Measurements from ENCODE around the gene COA7. TPM values are rescaled to one million over a fixed set of nuclear protein-coding genes. Genes with fewer than 3 reads are reported as not detected.
A peak's percentile ranks its signal among the peaks of the same experiment; 100 is the strongest.
"Not testable (repeated sequence)": the region's sequence is repeated elsewhere in the genome, so short reads cannot be mapped to it uniquely, and the experiment has no call there.

COA7 gene
- total RNA-seq, 2 experiments from 2014 or later = 16.5 to 17.0 TPM

- Mint-ChIP-seq H3K36me3 (ENCODE audit: low read depth) (no peaks in the 10 kb centered on the region), H3K9me3 (ENCODE audit: insufficient read depth) (no peaks in the 10 kb centered on the region), H3K27ac (peak within 1 kb of the TSS; percentile 83), H3K4me1 (ENCODE audit: low read depth) (peaks cover 24% of the 10 kb centered on the region), H3K4me3 (peak within 1 kb of the TSS; percentile 78), H3K27me3 (ENCODE audit: low read depth) (peaks cover 8% of the 10 kb centered on the region)
- ChIA-PET POLR2A (interaction anchor here (0.6 to 3.8 kb wide), 6 partner anchors 9 to 288 kb away, joined by 3 to 14 read pairs (median 4); no protein-coding TSS in a partner anchor), CTCF (interaction anchor here (0.8 to 2.2 kb wide), 5 partner anchors 21 to 40 kb away, joined by 3 to 7 read pairs (median 3); no protein-coding TSS in a partner anchor)
- DNase-seq (peak; percentile 92), ATAC-seq (peak; percentile 95)
Observed at GRCh38 chr1:52726265-52727113, 28.3 kb upstream of the COA7 start, which contains the start of gene ZYG11B. ZYG11B (plus strand) TSS chr1:52726453; CDS start chr1:52726654, 201 bp downstream.

- DNase-seq = no peak
- ChIA-PET CTCF (interaction anchor here (0.8 to 2.2 kb wide), 4 partner anchors 21 to 39 kb away, joined by 3 to 7 read pairs (median 3); no protein-coding TSS in a partner anchor), POLR2A (interaction anchor here (0.8 to 1.5 kb wide), 4 partner anchors 9 to 289 kb away, joined by 3 to 5 read pairs (median 4); no protein-coding TSS in a partner anchor)
- peak overlapping the region; percentile 55 for H3K4me3 Mint-ChIP-seq
- no peaks in the 10 kb centered on the region for H3K9me3 Mint-ChIP-seq (ENCODE audit: insufficient read depth)
- ATAC-seq = no peak
- no peaks in the 10 kb centered on the region for H3K36me3 Mint-ChIP-seq (ENCODE audit: low read depth)
- peaks cover 24% of the 10 kb centered on the region for H3K4me1 Mint-ChIP-seq (ENCODE audit: low read depth)
- H3K27me3 Mint-ChIP-seq (ENCODE audit: low read depth) = peaks cover 8% of the 10 kb centered on the region
- peak overlapping the region; percentile 33 for H3K27ac Mint-ChIP-seq
Observed at GRCh38 chr1:52725903-52726264, 27.7 kb upstream of the COA7 start.

- no peaks in the 10 kb centered on the region for H3K36me3 Mint-ChIP-seq (ENCODE audit: low read depth)
- no peak for DNase-seq
- peaks cover 24% of the 10 kb centered on the region for H3K4me1 Mint-ChIP-seq (ENCODE audit: low read depth)
- POLR2A ChIA-PET = interaction anchor here (1.2 kb wide), 1 partner anchor 20 kb away, joined by 4 read pairs; no protein-coding TSS in a partner anchor
- no peaks in the 10 kb centered on the region for H3K9me3 Mint-ChIP-seq (ENCODE audit: insufficient read depth)
- CTCF ChIA-PET = interaction anchor here (1.0 kb wide), 1 partner anchor 103 kb away, joined by 3 read pairs; no protein-coding TSS in a partner anchor
- H3K27me3 Mint-ChIP-seq (ENCODE audit: low read depth) = peaks cover 8% of the 10 kb centered on the region
- no peak for ATAC-seq
- no peak overlapping the region for H3K27ac Mint-ChIP-seq
- H3K4me3 Mint-ChIP-seq = no peak overlapping the region
Observed at GRCh38 chr1:52723260-52723659, 25.1 kb upstream of the COA7 start.

- ChIA-PET POLR2A (interaction anchor here (1.3 kb wide), 1 partner anchor 11 kb away, joined by 5 read pairs; the partner anchor contains the start of gene ZYG11B), CTCF (interaction anchor here (1.2 kb wide), 1 partner anchor 9 kb away, joined by 4 read pairs; no protein-coding TSS in a partner anchor)
- not testable (repeated sequence) for H3K9me3 Mint-ChIP-seq (ENCODE audit: insufficient read depth); H3K27ac Mint-ChIP-seq; ATAC-seq; H3K27me3 Mint-ChIP-seq (ENCODE audit: low read depth); DNase-seq; H3K36me3 Mint-ChIP-seq (ENCODE audit: low read depth); H3K4me3 Mint-ChIP-seq; H3K4me1 Mint-ChIP-seq (ENCODE audit: low read depth)
Observed at GRCh38 chr1:52715296-52715695, 17.1 kb upstream of the COA7 start.

GRCh38 chr1:52713590-52713989, 15.4 kb upstream of the COA7 start:
- H3K36me3 Mint-ChIP-seq (ENCODE audit: low read depth) = no peaks in the 10 kb centered on the region
- no peak for ATAC-seq
- ChIA-PET POLR2A (interaction anchor here (1.4 kb wide), 1 partner anchor 10 kb away, joined by 8 read pairs; no protein-coding TSS in a partner anchor), CTCF (no interaction called here)
- H3K4me1 Mint-ChIP-seq (ENCODE audit: low read depth) = peaks cover 8% of the 10 kb centered on the region
- no peaks in the 10 kb centered on the region for H3K9me3 Mint-ChIP-seq (ENCODE audit: insufficient read depth)
- DNase-seq = no peak
- no peak overlapping the region for H3K27ac Mint-ChIP-seq
- no peak overlapping the region for H3K4me3 Mint-ChIP-seq
- peaks cover 5% of the 10 kb centered on the region for H3K27me3 Mint-ChIP-seq (ENCODE audit: low read depth)

GRCh38 chr1:52709016-52709415, 10.9 kb upstream of the COA7 start:
- Mint-ChIP-seq H3K9me3 (ENCODE audit: insufficient read depth) (no peaks in the 10 kb centered on the region), H3K27ac (no peak overlapping the region), H3K4me3 (no peak overlapping the region), H3K4me1 (ENCODE audit: low read depth) (peaks cover 9% of the 10 kb centered on the region), H3K36me3 (ENCODE audit: low read depth) (no peaks in the 10 kb centered on the region), H3K27me3 (ENCODE audit: low read depth) (peaks cover 12% of the 10 kb centered on the region)
- POLR2A ChIA-PET = no interaction called here
- CTCF ChIA-PET = no interaction called here
- DNase-seq (no peak), ATAC-seq (no peak)

- Mint-ChIP-seq H3K4me1 (ENCODE audit: low read depth) (peaks cover 15% of the 10 kb centered on the region), H3K27me3 (ENCODE audit: low read depth) (peaks cover 12% of the 10 kb centered on the region), H3K27ac (no peak overlapping the region), H3K9me3 (ENCODE audit: insufficient read depth) (no peaks in the 10 kb centered on the region), H3K4me3 (no peak overlapping the region), H3K36me3 (ENCODE audit: low read depth) (no peaks in the 10 kb centered on the region)
- DNase-seq = no peak
- ATAC-seq = no peak
- ChIA-PET POLR2A (no interaction called here), CTCF (no interaction called here)
Observed at GRCh38 chr1:52707927-52708655, 9.9 kb upstream of the COA7 start.

GRCh38 chr1:52706941-52707926, 9.1 kb upstream of the COA7 start:
- POLR2A ChIA-PET = no interaction called here
- ATAC-seq (no peak), DNase-seq (no peak)
- Mint-ChIP-seq H3K27ac (no peak overlapping the region), H3K9me3 (ENCODE audit: insufficient read depth) (no peaks in the 10 kb centered on the region), H3K27me3 (ENCODE audit: low read depth) (peaks cover 11% of the 10 kb centered on the region), H3K4me3 (no peak overlapping the region), H3K4me1 (ENCODE audit: low read depth) (peaks cover 20% of the 10 kb centered on the region), H3K36me3 (ENCODE audit: low read depth) (no peaks in the 10 kb centered on the region)
- CTCF ChIA-PET = interaction anchor here (1.2 kb wide), 1 partner anchor 8 kb away, joined by 4 read pairs; no protein-coding TSS in a partner anchor

GRCh38 chr1:52706136-52706670, 8.1 kb upstream of the COA7 start:
- DNase-seq (no peak), ATAC-seq (no peak)
- POLR2A ChIA-PET = no interaction called here
- H3K9me3 Mint-ChIP-seq (ENCODE audit: insufficient read depth) = no peaks in the 10 kb centered on the region
- H3K4me1 Mint-ChIP-seq (ENCODE audit: low read depth) = peaks cover 20% of the 10 kb centered on the region
- H3K36me3 Mint-ChIP-seq (ENCODE audit: low read depth) = no peaks in the 10 kb centered on the region
- CTCF ChIA-PET = interaction anchor here (1.2 kb wide), 1 partner anchor 9 kb away, joined by 4 read pairs; no protein-coding TSS in a partner anchor
- peaks cover 10% of the 10 kb centered on the region for H3K27me3 Mint-ChIP-seq (ENCODE audit: low read depth)
- H3K4me3 Mint-ChIP-seq = no peak overlapping the region
- no peak overlapping the region for H3K27ac Mint-ChIP-seq

- POLR2A ChIA-PET = interaction anchor here (0.6 to 1.9 kb wide), 9 partner anchors 10 to 337 kb away, joined by 3 to 14 read pairs (median 4); partner anchors contain the start of genes ORC1, PRPF38A and ZYG11B
- Mint-ChIP-seq H3K36me3 (ENCODE audit: low read depth) (no peaks in the 10 kb centered on the region), H3K4me3 (peak overlapping the region; percentile 86), H3K27ac (peak overlapping the region; percentile 91), H3K9me3 (ENCODE audit: insufficient read depth) (no peaks in the 10 kb centered on the region), H3K27me3 (ENCODE audit: low read depth) (peaks cover 3% of the 10 kb centered on the region), H3K4me1 (ENCODE audit: low read depth) (peaks cover 28% of the 10 kb centered on the region)
- DNase-seq (peak; percentile 89), ATAC-seq (peak; percentile 94)
- CTCF ChIA-PET = interaction anchor here (1.0 to 2.2 kb wide), 9 partner anchors 9 to 479 kb away, joined by 3 to 13 read pairs (median 4); partner anchors contain the start of genes ECHDC2 and ZYG11B
Observed at GRCh38 chr1:52702886-52703787, 5.0 kb upstream of the COA7 start.

Data from activated CD8-positive, alpha-beta T cell treated with anti-CD3 and anti-CD28 coated beads, Interleukin-2, amount 10 ng/mL, durations not matched to agents 7 days and 5 days (primary cell).